Right renal pelvis (tissue), 4 donors: Measurements from ENCODE around the gene EPHA2. TPM values are rescaled to one million over a fixed set of nuclear protein-coding genes. Genes with fewer than 3 reads are reported as not detected.

ENCODE experiments used
- DNase-seq, 4 donors: peaks; one replicate each; pipeline ENCODE4 v3.0.0-alpha.2; 2013; ENCODE audit warnings: low read depth in 4 of 4, low spot score in 3 of 4, missing footprints in 1 of 4
- polyA plus RNA-seq, 4 donors: library from polyadenylated mRNA; unstranded; fragments of 120-200 nt; gene quantifications; one replicate each; pipeline ENCODE4 v1.2.1, GENCODE V29; 2013; ENCODE audit not compliant: insufficient read length in 4 of 4

EPHA2 gene
- polyA plus RNA-seq, 4 donors, result 14.7 to 19.7 (median 17.7) TPM

DNA sequence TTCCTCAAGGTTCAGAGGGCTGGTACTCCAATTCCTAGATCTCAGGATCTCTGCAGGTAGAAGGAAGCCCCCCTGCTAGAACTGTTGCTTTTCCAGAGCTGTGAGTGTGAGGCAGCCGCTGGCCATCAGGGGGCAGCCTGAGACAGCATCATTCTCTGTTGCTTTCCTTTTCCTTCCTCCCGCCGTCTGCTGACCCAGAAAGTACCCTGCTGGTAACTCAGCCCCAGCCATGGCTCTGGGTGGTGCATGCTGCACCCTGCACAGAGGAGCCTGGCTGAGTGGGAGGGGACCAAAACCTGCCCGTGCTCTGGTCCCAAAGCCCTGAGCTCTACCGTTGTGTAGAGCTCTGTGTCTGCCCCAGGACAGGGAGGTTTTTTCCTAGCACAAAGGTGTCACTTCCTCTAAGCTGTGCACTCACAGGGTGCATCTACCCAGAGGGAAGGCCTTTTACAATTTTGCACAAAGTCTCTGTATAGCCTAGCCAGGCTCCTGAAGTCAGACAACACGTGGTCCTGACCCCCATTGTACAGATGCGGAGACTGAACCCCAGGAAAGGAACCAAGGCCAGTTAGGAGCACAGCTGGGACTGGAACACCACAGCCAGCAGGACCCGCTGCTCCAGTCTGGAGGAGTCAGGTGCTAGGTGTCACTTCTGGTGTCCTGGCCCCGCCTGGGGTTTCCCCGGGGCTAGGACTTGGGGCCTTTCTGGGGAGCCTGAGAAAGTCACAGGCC lies 76.8 kb downstream of the EPHA2 start:
- peak; percentile 57 to 77 (median 69) for DNase-seq

DNA sequence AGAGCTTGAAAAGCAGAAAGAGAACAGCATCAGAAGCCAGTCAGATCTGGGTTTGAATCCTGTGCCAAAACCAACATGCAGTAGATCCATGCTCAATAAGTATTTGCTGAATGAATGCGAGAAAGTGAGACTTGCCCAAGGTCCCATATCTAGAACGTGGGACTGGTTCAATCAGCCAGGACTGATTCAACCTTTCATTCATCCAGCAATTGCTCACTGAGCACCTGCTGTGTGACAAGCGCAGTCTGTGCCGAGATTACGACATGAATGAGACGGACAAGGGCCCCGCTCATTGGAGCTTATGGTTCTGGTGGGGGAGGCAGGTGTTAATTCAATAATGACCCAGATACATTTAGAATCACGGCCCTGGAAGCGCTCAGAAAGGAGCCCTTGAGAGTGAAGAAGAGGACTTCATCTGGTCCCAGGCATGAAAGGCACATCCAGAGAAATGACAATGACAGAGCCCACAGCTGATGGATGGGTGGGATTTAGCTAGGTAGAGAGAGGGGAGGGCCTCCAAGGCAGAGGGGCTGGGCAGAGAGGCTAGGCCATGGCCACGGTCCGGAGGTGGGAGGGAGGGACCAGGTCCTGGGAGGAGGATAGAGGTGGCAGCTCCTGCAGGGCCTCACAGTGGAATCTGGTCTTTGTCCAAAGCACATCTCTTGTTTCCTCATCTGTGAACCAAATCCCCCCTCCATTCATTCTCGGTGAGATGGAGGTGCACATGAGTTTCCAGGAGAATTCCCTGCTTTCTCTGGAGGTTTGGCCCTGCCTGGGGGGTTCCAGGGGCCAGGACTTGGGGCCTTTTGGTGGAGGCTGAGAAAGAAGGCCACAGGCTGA lies 78.2 kb downstream of the EPHA2 start:
- no peak for DNase-seq

DNA sequence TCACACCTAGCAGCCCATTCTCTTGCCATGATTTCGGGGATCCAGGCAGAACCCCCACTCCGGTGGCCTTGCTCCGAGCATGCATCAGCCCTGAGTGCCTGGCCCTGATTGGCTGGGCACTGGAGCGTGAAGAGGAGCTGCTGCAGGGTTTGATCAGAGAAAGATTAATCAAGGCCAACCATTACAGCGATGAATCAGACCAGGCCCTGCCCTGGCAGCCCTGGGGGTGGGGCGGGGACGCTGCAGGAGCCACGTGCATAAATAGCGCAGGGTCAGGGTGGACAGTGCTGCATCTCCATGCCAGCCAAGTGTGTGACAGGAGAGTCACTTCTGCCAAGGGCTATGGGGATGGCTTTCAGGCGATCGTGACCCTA lies 79.0 kb downstream of the EPHA2 start:
- no peak for DNase-seq

DNA sequence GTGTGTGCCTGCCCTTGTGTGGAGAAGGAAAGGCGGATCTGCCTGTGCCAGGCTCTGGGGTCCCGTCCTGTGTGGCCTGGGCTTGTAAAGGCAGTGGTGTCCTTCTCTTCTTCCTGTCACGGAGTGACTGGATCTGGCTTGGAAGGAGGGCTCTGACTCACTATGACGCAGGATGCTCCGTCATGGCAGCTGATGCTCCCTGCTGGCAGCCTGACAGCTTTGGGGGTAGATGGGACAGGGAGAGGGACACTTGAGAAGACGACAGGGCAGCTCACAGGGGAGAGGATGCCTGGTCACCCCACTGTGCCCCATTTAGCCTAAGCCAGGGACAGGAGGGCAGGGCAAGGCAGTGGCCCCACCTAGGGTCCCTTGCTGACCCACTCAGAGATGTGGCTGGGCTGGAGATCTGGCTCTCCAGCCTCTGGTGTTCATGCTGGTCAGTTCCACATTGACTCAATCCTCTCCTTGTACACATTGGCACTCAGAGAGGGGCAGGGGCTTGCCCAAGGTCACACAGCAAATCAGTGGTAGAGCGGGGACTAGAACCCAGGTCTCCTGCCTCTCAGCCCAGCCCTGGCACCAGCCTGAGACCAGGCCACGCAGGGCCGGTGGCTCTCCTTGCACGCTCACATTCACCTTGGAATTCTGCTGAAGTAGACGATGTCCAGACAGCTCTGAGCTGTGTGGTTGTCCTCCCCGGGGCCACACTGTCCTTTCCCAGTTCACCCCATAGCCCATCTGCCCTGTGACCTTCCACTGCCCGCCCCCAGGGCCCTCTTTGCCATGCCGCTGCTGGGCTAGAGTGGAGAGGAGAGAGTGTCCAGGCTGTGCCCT lies 79.6 kb downstream of the EPHA2 start:
- no peak for DNase-seq

DNA sequence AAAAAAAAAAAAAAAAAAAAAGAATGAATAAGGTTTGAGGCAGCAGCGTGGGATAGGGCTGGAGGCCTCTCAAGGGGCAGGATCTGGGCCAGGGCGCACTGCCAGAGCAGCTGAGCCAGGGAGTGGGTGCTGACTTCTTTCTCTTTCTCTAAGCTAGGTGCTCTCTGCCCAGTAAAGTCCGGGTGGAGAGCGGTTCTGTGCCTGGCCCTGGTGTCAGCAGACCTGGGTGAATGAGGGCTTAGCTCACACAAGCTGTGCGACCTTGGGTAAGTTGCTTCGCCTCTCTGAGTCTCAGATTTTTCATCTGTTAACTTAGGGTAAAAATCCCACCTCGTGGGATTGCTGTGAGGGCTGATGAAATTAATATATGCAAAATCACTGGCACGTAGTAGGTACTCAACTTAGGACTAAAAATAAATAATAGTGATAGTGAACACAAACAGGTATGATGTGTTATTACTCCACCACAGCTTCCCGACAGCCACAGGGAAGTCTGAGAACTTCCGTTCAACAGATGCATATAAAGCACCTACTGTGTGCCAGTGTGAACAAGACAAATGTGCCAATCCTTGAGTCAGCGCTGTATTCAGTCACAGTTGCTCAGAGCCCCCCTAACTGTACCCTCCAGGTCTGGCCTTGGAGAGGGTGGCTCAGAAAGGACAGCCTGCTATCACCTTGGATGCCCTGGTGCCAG lies 80.4 kb downstream of the EPHA2 start:
- no peak for DNase-seq

Other genes starting within 250 kb of the EPHA2 start
- 10 to 100 TPM; 27.7 to 32.2 (median 28.7) TPM for gene ZBTB17, start 180.0 kb downstream of the EPHA2 start, polyA plus RNA-seq
- under 1 TPM in 3 of 4 donors, not detected in 1; 0.07 to 0.12 (median 0.10) TPM for gene SRARP, start 151.8 kb downstream of the EPHA2 start, polyA plus RNA-seq
- gene HSPB7, start 138.0 kb downstream of the EPHA2 start, polyA plus RNA-seq, result 1 to 10 TPM; 4.0 to 5.8 (median 4.4) TPM
- 10 to 100 TPM; 15.6 to 26.9 (median 18.3) TPM for gene CLCNKA, start 134.0 kb downstream of the EPHA2 start, polyA plus RNA-seq
- 10 to 100 TPM; 41.6 to 77.0 (median 57.5) TPM for gene CLCNKB, start 112.3 kb downstream of the EPHA2 start, polyA plus RNA-seq
- gene FAM131C, start 82.4 kb downstream of the EPHA2 start, polyA plus RNA-seq, result 1 to 10 TPM; 1.4 to 2.3 (median 2.0) TPM
- 10 to 100 TPM; 17.1 to 22.0 (median 20.8) TPM for gene ARHGEF19, start 56.6 kb upstream of the EPHA2 start, polyA plus RNA-seq
- gene CPLANE2, start 81.1 kb upstream of the EPHA2 start, polyA plus RNA-seq, result 1 to 10 TPM; 4.0 to 7.6 (median 5.7) TPM
- 10 to 100 TPM; 21.1 to 24.8 (median 22.1) TPM for gene FBXO42, start 196.4 kb upstream of the EPHA2 start, polyA plus RNA-seq
- gene SZRD1, start 211.2 kb upstream of the EPHA2 start, polyA plus RNA-seq, result 100 to 1,000 TPM; 114 to 121 (median 116) TPM